ENCODE data around the gene UCN2.

UCN2 gene

GRCh38 chr3:48599077-48599501 lies 35.5 kb upstream of the UCN2 start:
- no peak for TF ChIP-seq Cebpa-rat (IDR thresholded peaks at IDR 0.05)
- H3K36me3 ChIP-seq: peaks cover 66 to 77% (median 70%) of the 10 kb centered on the region in 11 experiments
- peak overlapping the region in 4 of 11 experiments; percentile 5 to 45 (median 39); a peak in 2 of 22 replicates for H3K27ac ChIP-seq
- peak overlapping the region; percentile 32 to 85 (median 71); a peak in 21 of 22 replicates for H3K4me2 ChIP-seq
- H3K4me1 ChIP-seq: peaks cover 28 to 52% (median 36%) of the 10 kb centered on the region in 10 experiments
- no peaks in the 10 kb centered on the region for H3K9me3 ChIP-seq (replicated peaks in 1 of 11)
- H3K9ac ChIP-seq: peak overlapping the region in 6 of 11 experiments; percentile 7 to 56 (median 26); a peak in 4 of 22 replicates
- peaks cover 22 to 32% (median 28%) of the 10 kb centered on the region in 11 experiments for H3K27me3 ChIP-seq
- H3K4me3 ChIP-seq: no peak overlapping the region
- peaks cover 34 to 99% (median 84%) of the 10 kb centered on the region in 11 experiments; a peak in 21 of 22 replicates for H4K20me1 ChIP-seq

GRCh38 chr3:48598323-48599076 lies 34.9 kb upstream of the UCN2 start:
- peak overlapping the region in 6 of 11 experiments; percentile 5 to 45 (median 38); a peak in 7 of 22 replicates for H3K27ac ChIP-seq
- peak overlapping the region in 6 of 11 experiments; percentile 7 to 56 (median 22); a peak in 4 of 22 replicates for H3K9ac ChIP-seq
- no peak for TF ChIP-seq Cebpa-rat (IDR thresholded peaks at IDR 0.05)
- peaks cover 28 to 52% (median 36%) of the 10 kb centered on the region in 10 experiments for H3K4me1 ChIP-seq
- peaks cover 34 to 99% (median 79%) of the 10 kb centered on the region in 11 experiments; a peak in 21 of 22 replicates for H4K20me1 ChIP-seq
- peak overlapping the region; percentile 32 to 85 (median 71); a peak in 21 of 22 replicates for H3K4me2 ChIP-seq
- no peaks in the 10 kb centered on the region for H3K9me3 ChIP-seq (replicated peaks in 1 of 11)
- H3K4me3 ChIP-seq: no peak overlapping the region
- H3K36me3 ChIP-seq: peaks cover 60 to 71% (median 64%) of the 10 kb centered on the region in 11 experiments
- H3K27me3 ChIP-seq: peaks cover 27 to 38% (median 34%) of the 10 kb centered on the region in 11 experiments

GRCh38 chr3:48597408-48597800 lies 33.8 kb upstream of the UCN2 start:
- no peak for TF ChIP-seq Cebpa-rat (IDR thresholded peaks at IDR 0.05)
- Histone ChIP-seq H3K4me2 (no peak overlapping the region; a peak in 1 of 22 replicates), H3K9ac (no peak overlapping the region), H3K27ac (no peak overlapping the region), H4K20me1 (peaks cover 26 to 88% (median 72%) of the 10 kb centered on the region in 11 experiments; a peak in 21 of 22 replicates), H3K4me3 (no peak overlapping the region), H3K4me1 (peaks cover 28 to 52% (median 36%) of the 10 kb centered on the region in 10 experiments), H3K36me3 (peaks cover 49 to 60% (median 53%) of the 10 kb centered on the region in 11 experiments), H3K27me3 (peaks cover 38 to 49% (median 45%) of the 10 kb centered on the region in 11 experiments), H3K9me3 (replicated peaks in 1 of 11) (no peaks in the 10 kb centered on the region)

GRCh38 chr3:48596676-48597407 lies 33.3 kb upstream of the UCN2 start:
- Histone ChIP-seq H3K4me3 (no peak overlapping the region), H3K9ac (no peak overlapping the region), H4K20me1 (peaks cover 25 to 83% (median 71%) of the 10 kb centered on the region in 11 experiments; a peak in 21 of 22 replicates), H3K27me3 (peaks cover 40 to 54% (median 50%) of the 10 kb centered on the region in 11 experiments), H3K4me2 (no peak overlapping the region), H3K27ac (no peak overlapping the region), H3K4me1 (peaks cover 28 to 52% (median 36%) of the 10 kb centered on the region in 10 experiments), H3K36me3 (peaks cover 44 to 55% (median 48%) of the 10 kb centered on the region in 11 experiments), H3K9me3 (replicated peaks in 1 of 11) (no peaks in the 10 kb centered on the region)
- no peak for TF ChIP-seq Cebpa-rat (IDR thresholded peaks at IDR 0.05)

- no peak overlapping the region; a peak in 1 of 22 replicates for H3K4me2 ChIP-seq
- H3K4me3 ChIP-seq: no peak overlapping the region
- H3K27ac ChIP-seq: no peak overlapping the region
- peaks cover 37 to 48% (median 41%) of the 10 kb centered on the region in 11 experiments for H3K36me3 ChIP-seq
- H3K4me1 ChIP-seq: peaks cover 28 to 50% (median 36%) of the 10 kb centered on the region in 10 experiments
- no peaks in the 10 kb centered on the region for H3K9me3 ChIP-seq (replicated peaks in 1 of 11)
- no peak overlapping the region for H3K9ac ChIP-seq
- peaks cover 20 to 76% (median 64%) of the 10 kb centered on the region in 11 experiments; a peak in 21 of 22 replicates for H4K20me1 ChIP-seq
- peaks cover 40 to 61% (median 55%) of the 10 kb centered on the region in 11 experiments for H3K27me3 ChIP-seq
- no peak for TF ChIP-seq Cebpa-rat (IDR thresholded peaks at IDR 0.05)
Observed at GRCh38 chr3:48596157-48596556, 32.6 kb upstream of the UCN2 start.

- H3K4me3 ChIP-seq: no peak overlapping the region
- no peaks in the 10 kb centered on the region for H3K9me3 ChIP-seq (replicated peaks in 1 of 11)
- no peak for TF ChIP-seq Cebpa-rat (IDR thresholded peaks at IDR 0.05)
- H4K20me1 ChIP-seq: peaks cover 20 to 70% (median 59%) of the 10 kb centered on the region in 11 experiments; a peak in 21 of 22 replicates
- no peak overlapping the region for H3K9ac ChIP-seq
- peaks cover 40 to 62% (median 57%) of the 10 kb centered on the region in 11 experiments for H3K27me3 ChIP-seq
- peak overlapping the region in 5 of 11 experiments; percentile 28 to 52 (median 38); a peak in 5 of 22 replicates for H3K4me2 ChIP-seq
- H3K4me1 ChIP-seq: peaks cover 28 to 45% (median 36%) of the 10 kb centered on the region in 10 experiments
- H3K27ac ChIP-seq: no peak overlapping the region
- H3K36me3 ChIP-seq: peaks cover 31 to 43% (median 35%) of the 10 kb centered on the region in 11 experiments
Observed at GRCh38 chr3:48595526-48596121, 32.0 kb upstream of the UCN2 start.

- H3K27me3 ChIP-seq: peaks cover 40 to 67% (median 57%) of the 10 kb centered on the region in 11 experiments
- peak within 1 kb of the TSS in 4 of 10 experiments; percentile 9 to 35 (median 22); a peak in 4 of 20 replicates for H3K4me3 ChIP-seq
- no peak within 1 kb of the TSS for H3K27ac ChIP-seq
- peaks cover 28 to 40% (median 33%) of the 10 kb centered on the region in 10 experiments for H3K4me1 ChIP-seq
- no peak for TF ChIP-seq Cebpa-rat (IDR thresholded peaks at IDR 0.05)
- H3K9me3 ChIP-seq (replicated peaks in 1 of 11): no peaks in the 10 kb centered on the region
- H3K36me3 ChIP-seq: peaks cover 26 to 37% (median 30%) of the 10 kb centered on the region in 11 experiments
- H4K20me1 ChIP-seq: peaks cover 19 to 65% (median 54%) of the 10 kb centered on the region in 11 experiments; a peak in 21 of 22 replicates
- H3K9ac ChIP-seq: peak within 1 kb of the TSS in 3 of 11 experiments; percentile 23 to 66 (median 36); a peak in 4 of 22 replicates
- peak within 1 kb of the TSS in 10 of 11 experiments; percentile 37 to 82 (median 54); a peak in 18 of 22 replicates for H3K4me2 ChIP-seq
Observed at GRCh38 chr3:48595075-48595525, 31.5 kb upstream of the UCN2 start, which contains the start of gene COL7A1. COL7A1 (minus strand) TSS chr3:48595329; CDS start chr3:48595159, 170 bp downstream.
